Activated CD4-positive, alpha-beta T cell treated with anti-CD3 and anti-CD28 coated beads for 1 hour (primary cell): ENCODE measurements around the gene CLDN7.

ENCODE experiments used
- DNase-seq: peaks from one replicate; pipeline ENCODE4 v3.0.0-alpha.2; 2020

CLDN7 gene

GRCh38 chr17:7262192-7262934, at the start of gene CLDN7:
Gene CLDN7, minus strand, starts transcription at chr17:7262478. Its CDS starts 435 bp downstream, at chr17:7262043.
- no peak for DNase-seq

DNA sequence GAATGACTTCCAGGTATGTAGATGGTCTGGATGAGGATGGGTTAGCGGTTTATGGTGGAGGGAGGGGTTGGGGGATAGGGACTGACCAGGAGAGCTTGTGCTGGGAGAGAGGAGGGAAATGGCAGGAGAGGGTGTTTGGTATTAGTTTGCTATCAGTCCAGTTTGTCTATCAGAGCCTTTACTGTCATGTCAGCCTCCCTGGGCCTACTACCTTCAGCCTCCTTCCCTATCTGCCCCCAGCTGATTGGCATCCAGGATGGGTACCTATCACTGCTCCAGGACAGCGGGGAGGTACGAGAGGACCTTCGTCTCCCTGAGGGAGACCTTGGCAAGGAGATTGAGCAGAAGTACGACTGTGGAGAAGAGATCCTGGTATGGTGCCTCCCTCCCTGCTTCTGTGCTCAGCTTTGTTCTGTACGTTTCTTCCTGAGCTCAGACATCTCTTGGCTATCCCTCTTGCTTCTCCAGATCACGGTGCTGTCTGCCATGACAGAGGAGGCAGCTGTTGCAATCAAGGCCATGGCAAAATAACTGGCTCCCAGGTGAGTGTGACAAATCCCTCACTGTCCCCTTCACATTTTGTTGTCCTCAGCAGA, 48.9 kb upstream of the CLDN7 start:
- DNase-seq = no peak

DNA sequence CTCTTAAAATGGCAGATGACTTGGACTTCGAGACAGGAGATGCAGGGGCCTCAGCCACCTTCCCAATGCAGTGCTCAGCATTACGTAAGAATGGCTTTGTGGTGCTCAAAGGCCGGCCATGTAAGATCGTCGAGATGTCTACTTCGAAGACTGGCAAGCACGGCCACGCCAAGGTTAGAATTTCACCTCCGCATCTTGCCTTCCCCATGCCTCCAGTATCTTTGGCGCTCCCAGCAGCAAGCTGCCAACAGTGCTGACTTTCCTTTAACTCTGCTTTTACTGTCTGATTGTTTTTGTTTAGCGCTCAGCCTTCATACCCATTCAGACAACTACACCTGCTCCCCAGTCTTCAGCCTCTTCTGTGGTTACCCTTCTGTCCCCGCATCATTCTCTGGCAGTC, 47.4 kb upstream of the CLDN7 start:
- no peak for DNase-seq

GRCh38 chr17:7308625-7309433, 46.6 kb upstream of the CLDN7 start:
- peak; percentile 77 for DNase-seq

GRCh38 chr17:7307686-7308624, 45.7 kb upstream of the CLDN7 start:
- DNase-seq = peak; percentile 43

DNA sequence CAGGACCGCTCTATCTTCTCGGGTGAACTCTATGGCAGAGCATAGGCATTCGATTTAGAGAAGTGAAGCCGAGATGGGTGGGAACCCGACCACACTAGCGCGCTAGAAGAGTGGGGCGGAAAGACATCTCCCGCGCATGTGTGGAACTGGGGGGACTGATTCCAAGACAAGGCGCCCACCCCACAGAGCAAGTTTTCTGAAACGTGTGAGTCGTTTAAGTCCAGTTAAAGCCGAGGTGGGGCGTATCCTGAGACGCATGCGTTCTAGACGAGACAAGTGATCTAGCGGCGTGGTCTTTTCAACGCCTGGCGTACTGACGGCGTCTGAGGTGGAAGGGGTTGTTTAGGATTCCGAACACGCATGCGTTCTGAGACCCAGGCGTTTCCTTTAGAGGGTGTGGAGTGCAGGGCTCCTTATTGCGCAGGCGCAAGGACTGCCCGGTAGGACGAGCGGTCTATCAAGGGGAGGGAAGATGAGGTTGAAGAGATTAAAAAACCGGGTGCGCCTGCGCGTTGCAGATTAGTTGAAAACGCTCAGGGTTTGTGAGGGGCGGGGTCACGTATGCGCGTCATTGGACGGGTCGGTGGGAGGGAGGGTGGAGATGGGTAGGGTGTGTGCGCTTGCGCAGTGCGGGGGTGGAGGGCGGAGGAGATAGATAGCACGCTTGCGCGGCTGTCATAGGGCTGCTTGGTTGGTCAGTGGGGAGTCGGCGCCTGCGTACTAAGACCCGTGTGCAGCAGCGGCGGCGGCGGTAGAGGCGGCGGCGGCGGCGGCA, 44.8 kb upstream of the CLDN7 start, which contains the start of gene EIF5A:
EIF5A (plus strand) TSS at position 718 of the 775 bp plus-strand sequence. CDS start 2,008 bp downstream, outside the sequence.
- DNase-seq = peak; percentile 100

DNA sequence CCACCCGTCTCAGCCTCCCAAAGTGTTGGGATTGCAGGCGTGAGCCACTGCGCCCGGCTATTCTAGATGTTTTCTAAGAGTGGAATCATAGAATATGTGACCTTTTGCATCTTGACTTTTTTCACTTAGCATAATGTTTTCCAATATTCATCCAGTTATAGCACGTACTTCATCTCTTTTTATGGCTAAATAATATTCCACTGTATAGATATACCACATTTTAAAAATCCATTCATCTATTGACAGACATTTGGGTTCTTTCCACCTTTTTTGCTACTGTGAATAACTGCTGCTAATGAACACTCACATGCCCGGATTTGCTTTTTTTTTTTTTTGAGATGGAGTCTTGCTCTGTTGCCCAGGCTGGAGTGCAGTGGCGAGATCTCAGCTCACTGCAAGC, 41.9 kb upstream of the CLDN7 start:
- DNase-seq = no peak

DNA sequence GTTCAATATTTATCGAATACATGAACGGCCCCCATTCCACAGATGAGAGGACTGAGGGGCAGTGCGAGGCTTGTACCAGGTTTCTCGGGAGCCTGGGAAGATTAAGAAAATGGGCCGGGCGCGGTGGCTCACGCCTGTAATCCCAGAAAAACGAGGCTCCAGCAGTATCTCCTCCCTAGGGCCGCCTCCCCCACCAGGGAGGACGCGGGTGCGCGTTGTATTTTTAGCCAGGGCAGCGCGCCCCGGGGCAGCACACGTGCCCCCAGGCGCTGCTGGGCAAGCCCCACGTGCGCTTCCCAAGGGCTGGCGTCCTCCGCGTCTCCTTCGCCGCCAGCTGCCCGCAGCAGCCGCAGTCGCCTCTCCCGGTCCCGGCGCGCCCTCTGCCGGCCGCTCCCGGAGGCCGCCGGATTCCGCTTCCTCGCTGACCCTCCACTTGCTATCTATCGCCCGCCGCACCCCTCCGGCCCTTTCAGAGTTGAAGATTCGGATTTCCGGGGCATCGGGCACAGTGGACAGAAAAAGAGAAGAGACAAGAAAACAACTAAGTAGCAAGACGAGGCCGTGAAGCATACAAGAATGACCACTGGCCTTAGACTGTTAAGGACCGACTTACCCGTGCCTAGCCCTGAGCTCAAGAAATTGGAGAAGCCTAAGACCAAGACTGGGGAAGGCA, 34.0 kb upstream of the CLDN7 start:
- peak; percentile 42 for DNase-seq

DNA sequence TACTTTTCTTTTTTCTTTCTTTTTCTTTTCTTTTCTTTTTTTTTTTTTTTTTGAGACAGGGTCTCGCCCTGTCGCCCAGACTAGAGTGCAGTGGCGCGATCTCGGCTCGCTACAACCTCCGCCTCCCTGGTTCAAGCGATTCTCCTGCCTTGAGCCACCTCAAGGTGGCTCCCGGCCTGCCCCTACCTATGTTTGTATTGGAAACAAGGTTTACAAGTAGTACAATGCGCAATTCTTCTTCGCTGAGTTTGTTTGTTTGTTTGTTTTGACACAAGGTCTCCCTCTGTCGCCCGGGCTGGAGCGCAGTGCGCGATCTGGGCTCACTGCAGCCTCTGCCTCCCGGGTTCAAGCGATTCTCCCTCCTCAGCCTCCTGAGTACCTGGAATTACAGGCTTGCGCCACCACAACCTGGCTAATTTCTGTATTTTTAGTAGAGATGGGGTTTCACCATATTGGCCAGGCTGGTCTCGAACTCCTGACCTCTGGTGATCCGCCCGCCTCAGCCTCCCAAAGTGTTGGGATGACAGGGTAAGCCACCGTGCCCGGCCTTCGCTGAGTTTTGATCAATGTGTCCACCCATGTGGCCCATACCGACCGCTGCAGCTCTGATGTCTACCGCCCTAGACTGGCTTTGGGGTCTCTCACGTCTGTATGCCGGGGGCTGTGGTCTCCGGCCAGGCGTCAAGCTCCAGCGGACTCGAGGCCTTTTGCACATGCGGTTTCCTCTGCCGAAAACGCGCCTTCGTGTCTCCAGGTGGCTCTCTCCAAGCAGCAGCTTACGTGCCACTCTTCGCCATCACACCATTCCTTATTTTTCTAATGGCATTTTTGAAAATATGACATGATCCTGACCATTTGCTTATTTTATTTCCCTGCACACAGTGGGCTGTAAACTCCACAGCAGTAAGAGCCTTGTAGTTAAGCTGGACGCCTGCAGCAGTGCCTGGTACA, 33.2 kb upstream of the CLDN7 start:
- no peak for DNase-seq

GRCh38 chr17:7294614-7295153, 32.4 kb upstream of the CLDN7 start, which contains the start of gene YBX2:
Gene YBX2, minus strand, starts transcription at chr17:7294639. Its CDS starts 139 bp downstream, at chr17:7294500.
- peak; percentile 55 for DNase-seq

GRCh38 chr17:7293816-7294613, 31.7 kb upstream of the CLDN7 start:
- DNase-seq = no peak

DNA sequence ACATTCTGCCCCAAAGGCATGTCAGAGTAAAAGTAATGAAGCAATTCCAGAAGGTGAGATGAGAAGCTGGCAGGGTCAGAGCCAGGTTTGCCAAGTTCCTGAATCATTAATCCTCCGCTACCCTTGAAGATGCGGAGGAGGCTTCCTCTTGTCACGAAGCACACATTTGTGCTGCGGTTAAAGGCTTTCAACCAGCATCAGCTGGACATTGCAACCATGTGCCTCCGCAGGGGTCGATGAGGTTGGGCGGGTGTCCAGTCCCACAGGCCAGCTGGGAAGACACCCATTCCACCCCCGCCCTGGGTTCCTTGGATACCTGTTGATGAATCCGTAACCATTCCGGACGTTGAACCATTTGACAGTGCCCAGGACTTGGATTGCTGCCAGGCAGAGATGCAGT, 30.9 kb upstream of the CLDN7 start:
- DNase-seq = no peak

GRCh38 chr17:7292729-7293128, 30.5 kb upstream of the CLDN7 start:
- no peak for DNase-seq

- DNase-seq = no peak
Measured at GRCh38 chr17:7292194-7292593, 29.9 kb upstream of the CLDN7 start.

DNA sequence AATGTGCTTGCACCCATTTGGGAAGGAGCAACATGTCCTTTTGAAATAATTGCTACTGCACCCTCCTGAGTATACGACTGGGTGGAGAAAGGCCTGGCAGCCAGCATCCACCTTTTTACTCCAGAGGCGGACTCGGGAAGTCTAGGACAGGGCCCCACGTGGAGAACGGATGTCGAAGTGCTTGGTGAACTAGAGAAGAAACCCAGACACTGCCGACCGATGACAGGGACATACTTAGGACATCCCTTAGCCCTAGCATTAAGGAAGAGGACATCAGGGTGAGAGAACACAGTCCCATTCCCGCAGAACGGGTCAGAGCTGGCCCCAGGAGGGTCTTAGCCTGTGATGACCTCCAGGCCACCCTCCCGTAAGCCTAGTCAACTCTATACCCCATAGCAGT, 28.4 kb upstream of the CLDN7 start:
- no peak for DNase-seq

GRCh38 chr17:7290166-7290565, 27.9 kb upstream of the CLDN7 start:
- DNase-seq = no peak

GRCh38 chr17:7289256-7290032, 27.2 kb upstream of the CLDN7 start:
- DNase-seq = no peak

DNA sequence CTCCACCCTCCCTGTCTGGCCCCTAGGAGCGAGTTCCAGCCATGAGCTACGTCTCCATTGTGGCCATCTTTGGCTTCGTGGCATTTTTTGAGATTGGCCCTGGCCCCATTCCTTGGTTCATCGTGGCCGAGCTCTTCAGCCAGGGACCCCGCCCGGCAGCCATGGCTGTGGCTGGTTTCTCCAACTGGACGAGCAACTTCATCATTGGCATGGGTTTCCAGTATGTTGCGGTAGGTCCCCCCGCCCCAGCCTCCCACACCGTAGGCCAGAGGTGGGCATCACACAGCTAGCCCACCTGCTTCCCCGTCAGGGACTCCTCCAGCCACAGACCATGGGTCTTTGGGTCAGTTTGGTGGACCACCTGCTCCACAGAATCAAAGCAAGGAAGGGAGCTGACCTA, 23.4 kb upstream of the CLDN7 start:
- DNase-seq = no peak
